H9 (cell line): Measurements from ENCODE around the gene GBA2. TPM values are rescaled to one million over a fixed set of nuclear protein-coding genes. Genes with fewer than 3 reads are reported as not detected.

Source experiments
- DNase-seq: peaks from one replicate; pipeline ENCODE4 v3.0.0-alpha.2; 2017
- H2AFZ ChIP-seq: one replicate; pipeline ENCODE4 v1.6.1; 2013; ENCODE audit warnings: mild to moderate bottlenecking, low read length, control low read depth, moderate library complexity
- H2AK5ac ChIP-seq: 2 replicates; pipeline ENCODE4 v1.6.1; 2013; ENCODE audit warnings: low read length, control low read depth, mixed read lengths; ENCODE audit not compliant: insufficient read length
- H2BK120ac ChIP-seq: one replicate; pipeline ENCODE4 v1.6.1; 2013; ENCODE audit warnings: low read depth, mild to moderate bottlenecking, low read length, control low read depth, inconsistent platforms; ENCODE audit not compliant: poor library complexity, severe bottlenecking
- H2BK12ac ChIP-seq: 2 replicates; pipeline ENCODE4 v1.6.1; 2013; ENCODE audit warnings: low read length, control low read depth, mixed read lengths, low read depth; ENCODE audit not compliant: insufficient read length
- H2BK15ac ChIP-seq: 2 replicates; pipeline ENCODE4 v1.6.1; 2013; ENCODE audit warnings: low read depth, low read length, control low read depth
- H2BK20ac ChIP-seq: one replicate; pipeline ENCODE4 v1.6.1; 2013; ENCODE audit warnings: low read depth, mild to moderate bottlenecking, low read length, control low read depth, inconsistent platforms; ENCODE audit not compliant: poor library complexity, severe bottlenecking
- H2BK5ac ChIP-seq: 2 replicates; pipeline ENCODE4 v1.6.1; 2013; ENCODE audit warnings: low read length, control low read depth, mixed read lengths; ENCODE audit not compliant: insufficient read length
- H3K14ac ChIP-seq: 2 replicates; pipeline ENCODE4 v1.6.1; 2013; ENCODE audit warnings: low read length, control low read depth; ENCODE audit not compliant: insufficient read depth
- H3K18ac ChIP-seq: 2 replicates; pipeline ENCODE4 v1.6.1; 2013; ENCODE audit warnings: low read depth, mild to moderate bottlenecking, mixed read lengths, low read length, control low read depth; ENCODE audit not compliant: insufficient read length
- H3K23ac ChIP-seq: 2 replicates; pipeline ENCODE4 v1.6.1; 2013; ENCODE audit warnings: low read length, control low read depth, mixed read lengths, low read depth; ENCODE audit not compliant: insufficient read length
- H3K23me2 ChIP-seq: 2 replicates; pipeline ENCODE4 v1.6.1; 2013; ENCODE audit warnings: low read depth, mild to moderate bottlenecking, mixed read lengths, low read length, control low read depth; ENCODE audit not compliant: insufficient read length, poor library complexity, severe bottlenecking
- H3K27ac ChIP-seq: 2 replicates; pipeline ENCODE4 v1.5.1; 2013; ENCODE audit warnings: low read length, control low read depth, mixed read lengths, low read depth; ENCODE audit not compliant: insufficient read length
- H3K27me3 ChIP-seq: 2 replicates; pipeline ENCODE4 v1.6.1; 2013; ENCODE audit warnings: low read length, control low read depth, inconsistent platforms; ENCODE audit not compliant: insufficient read depth
- H3K4ac ChIP-seq: 2 replicates; pipeline ENCODE4 v1.6.1; 2013; ENCODE audit warnings: low read depth, mild to moderate bottlenecking, control low read depth, inconsistent platforms, low read length, moderate library complexity
- H3K4me1 ChIP-seq: 2 replicates; pipeline ENCODE4 v1.6.1; 2013; ENCODE audit warnings: low read length, control low read depth, inconsistent platforms; ENCODE audit not compliant: insufficient read depth
- H3K4me2 ChIP-seq: 2 replicates; pipeline ENCODE4 v1.6.1; 2013; ENCODE audit warnings: low read length, control low read depth, mixed read lengths; ENCODE audit not compliant: insufficient read length, insufficient read depth
- H3K56ac ChIP-seq: 2 replicates; pipeline ENCODE4 v1.6.1; 2013; ENCODE audit warnings: low read depth, mild to moderate bottlenecking, mixed read lengths, low read length, control low read depth; ENCODE audit not compliant: insufficient read length
- H3K79me1 ChIP-seq: 2 replicates; pipeline ENCODE4 v1.6.1; 2013; ENCODE audit warnings: low read depth, mild to moderate bottlenecking, moderate library complexity, low read length, control low read depth, inconsistent platforms; ENCODE audit not compliant: insufficient read depth, poor library complexity, severe bottlenecking
- H3K79me2 ChIP-seq: 2 replicates; pipeline ENCODE4 v1.6.1; 2013; ENCODE audit warnings: low read length, control low read depth, inconsistent platforms; ENCODE audit not compliant: insufficient read depth
- H3K9ac ChIP-seq: 2 replicates; pipeline ENCODE4 v1.6.1; 2013; ENCODE audit warnings: low read length, control low read depth, mixed read lengths; ENCODE audit not compliant: insufficient read length; ENCODE audit errors: extremely low read depth
- H3K9me3 ChIP-seq: one replicate; pipeline ENCODE4 v1.6.1; 2013; ENCODE audit warnings: low read depth, low read length, inconsistent platforms; ENCODE audit not compliant: control insufficient read depth
- H3T11ph ChIP-seq: one replicate; pipeline ENCODE4 v1.6.1; 2013; ENCODE audit warnings: mild to moderate bottlenecking, low read length, control low read depth, inconsistent platforms
- H4K20me1 ChIP-seq: one replicate; pipeline ENCODE4 v1.6.1; 2013; ENCODE audit not compliant: control insufficient read depth, insufficient read length, insufficient read depth
- H4K5ac ChIP-seq: 2 replicates; pipeline ENCODE4 v1.6.1; 2013; ENCODE audit warnings: low read depth, mild to moderate bottlenecking, mixed read lengths, low read length, control low read depth; ENCODE audit not compliant: insufficient read length
- H4K8ac ChIP-seq: replicated peaks from 2 replicates; pipeline ENCODE4 v1.6.1; 2013; ENCODE audit warnings: low read length, control low read depth, mixed read lengths, low read depth; ENCODE audit not compliant: insufficient read length
- H4K91ac ChIP-seq: 2 replicates; pipeline ENCODE4 v1.6.1; 2013; ENCODE audit warnings: low read depth, mild to moderate bottlenecking, moderate library complexity, mixed read lengths, low read length, control low read depth; ENCODE audit not compliant: insufficient read length
- H3K27ac Mint-ChIP-seq, 3 experiments: 2 replicates in 2 of 3; 3 replicates in 1 of 3; pipeline ENCODE4 v1.8.0; 2020 to 2021; ENCODE audit warnings: mixed read lengths in 3 of 3, mild to moderate bottlenecking in 1 of 3, moderate library complexity in 1 of 3
- H3K27me3 Mint-ChIP-seq: 2 replicates; pipeline ENCODE4 v1.8.0; 2021; ENCODE audit warnings: low read depth, mild to moderate bottlenecking, moderate library complexity, mixed read lengths
- H3K36me3 Mint-ChIP-seq, 3 experiments: 2 replicates in 2 of 3; 3 replicates in 1 of 3; pipeline ENCODE4 v1.8.0; 2020 to 2021; ENCODE audit warnings: low read depth in 3 of 3, mixed read lengths in 3 of 3; ENCODE audit not compliant: insufficient read depth in 1 of 3
- H3K4me1 Mint-ChIP-seq, 2 experiments: 2 replicates each; pipeline ENCODE4 v1.8.0; 2020; ENCODE audit warnings: mixed read lengths in 2 of 2
- H3K4me3 Mint-ChIP-seq, 2 experiments: 2 replicates in 1 of 2; 3 replicates in 1 of 2; pipeline ENCODE4 v1.8.0; 2020 to 2021; ENCODE audit warnings: mild to moderate bottlenecking in 2 of 2, mixed read lengths in 2 of 2, moderate library complexity in 1 of 2
- H3K9me3 Mint-ChIP-seq, 2 experiments: 2 replicates in 1 of 2; 3 replicates in 1 of 2; pipeline ENCODE4 v1.8.0; 2020; ENCODE audit warnings: mild to moderate bottlenecking in 2 of 2, mixed read lengths in 2 of 2, moderate library complexity in 1 of 2
- WGBS: extraction: QIAGEN DNeasy Blood & Tissue Kit; methylation state at CpG from one replicate; pipeline ENCODE4 v1.1.7; 2013; ENCODE audit warnings: missing lambda C conversion rate, low lambda C conversion rate, mixed read lengths; ENCODE audit not compliant: insufficient read length; ENCODE audit errors: extremely low coverage; 5-methylcytosine and 5-hydroxymethylcytosine counted together
- total RNA-seq: library from RNA; stranded (reverse); gene quantifications from 2 replicates; pipeline ENCODE4 v1.2.1, GENCODE V29; 2021
- TF ChIP-seq, protein P1 (sequence below): fragments of 200-600 bp; sonication (generic); conservative IDR thresholded peaks from 3 replicates; pipeline ENCODE4 v1.8.0; 2021; ENCODE audit warnings: antibody characterized with exemption, mild to moderate bottlenecking

GBA2 gene
- total RNA-seq, 1 experiment from 2014 or later = 103 TPM

- Histone ChIP-seq H4K20me1 (no peaks in the 10 kb centered on the region), H4K91ac (no peak overlapping the region), H3K4ac (no peak overlapping the region), H3T11ph (no peak overlapping the region), H3K56ac (no peak overlapping the region), H3K18ac (no peak overlapping the region), H4K5ac (no peak overlapping the region), H3K9me3 (no peaks in the 10 kb centered on the region), H2BK15ac (no peak overlapping the region), H3K4me2 (peak overlapping the region; percentile 19), H2BK20ac (no peak overlapping the region), H3K14ac (no peak overlapping the region), H3K27ac (no peak overlapping the region), H3K4me1 (peaks cover 25% of the 10 kb centered on the region; the same call in 1 of the 2 replicates), H3K79me1 (no peaks in the 10 kb centered on the region), H4K8ac (no peak overlapping the region), H2BK120ac (no peak overlapping the region), H3K9ac (no peak overlapping the region), H2BK12ac (no peak overlapping the region), H3K23ac (no peak overlapping the region), H3K23me2 (peaks cover 7% of the 10 kb centered on the region), H2AK5ac (no peak overlapping the region), H3K79me2 (peaks cover 6% of the 10 kb centered on the region), H2BK5ac (no peak overlapping the region), H3K27me3 (no peaks in the 10 kb centered on the region), H2AFZ (no peak overlapping the region)
- H3K4me1 Mint-ChIP-seq = peaks cover 15 to 16% of the 10 kb centered on the region in 2 experiments
- H3K27me3 Mint-ChIP-seq = no peaks in the 10 kb centered on the region
- no peak for DNase-seq
- no CpG with 5 or more reads among the region's 3 CpGs for WGBS
- no peaks in the 10 kb centered on the region for H3K9me3 Mint-ChIP-seq
- TF ChIP-seq, protein P1, sequence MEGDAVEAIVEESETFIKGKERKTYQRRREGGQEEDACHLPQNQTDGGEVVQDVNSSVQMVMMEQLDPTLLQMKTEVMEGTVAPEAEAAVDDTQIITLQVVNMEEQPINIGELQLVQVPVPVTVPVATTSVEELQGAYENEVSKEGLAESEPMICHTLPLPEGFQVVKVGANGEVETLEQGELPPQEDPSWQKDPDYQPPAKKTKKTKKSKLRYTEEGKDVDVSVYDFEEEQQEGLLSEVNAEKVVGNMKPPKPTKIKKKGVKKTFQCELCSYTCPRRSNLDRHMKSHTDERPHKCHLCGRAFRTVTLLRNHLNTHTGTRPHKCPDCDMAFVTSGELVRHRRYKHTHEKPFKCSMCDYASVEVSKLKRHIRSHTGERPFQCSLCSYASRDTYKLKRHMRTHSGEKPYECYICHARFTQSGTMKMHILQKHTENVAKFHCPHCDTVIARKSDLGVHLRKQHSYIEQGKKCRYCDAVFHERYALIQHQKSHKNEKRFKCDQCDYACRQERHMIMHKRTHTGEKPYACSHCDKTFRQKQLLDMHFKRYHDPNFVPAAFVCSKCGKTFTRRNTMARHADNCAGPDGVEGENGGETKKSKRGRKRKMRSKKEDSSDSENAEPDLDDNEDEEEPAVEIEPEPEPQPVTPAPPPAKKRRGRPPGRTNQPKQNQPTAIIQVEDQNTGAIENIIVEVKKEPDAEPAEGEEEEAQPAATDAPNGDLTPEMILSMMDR = no peak
- peaks cover 12 to 19% (median 16%) of the 10 kb centered on the region in 3 experiments; a peak in 6 of 7 replicates for H3K36me3 Mint-ChIP-seq
- H3K27ac Mint-ChIP-seq = no peak overlapping the region
- no peak overlapping the region for H3K4me3 Mint-ChIP-seq
These were observed 19.9 kb downstream of the GBA2 start for GRCh38 chr9:35729101-35729500.
